Heart left ventricle (tissue), 16 donors: ENCODE data around the gene PPEF2. TPM values are rescaled to one million over a fixed set of nuclear protein-coding genes. Genes with fewer than 3 reads are reported as not detected.

ENCODE experiments used
- ATAC-seq, 4 donors: fragments of 200-7000 bp; cut with Tn5 transposase; one replicate each; pipeline ENCODE4 v1.9.1; 2020 to 2022; ENCODE audit warnings: moderate library complexity in 4 of 4, mild to moderate bottlenecking in 3 of 4, moderate number of reproducible peaks in 1 of 4
- DNase-seq, 5 donors: peaks; one replicate each; pipeline ENCODE4 v3.0.0-alpha.2; 2020
- H3K27ac ChIP-seq, 12 donors: fragments of 200-600 bp; sonication (generic) in 4 of 12; one replicate each; pipeline versions ENCODE4 v1.5.0 to v1.8.0; 2016 to 2022; ENCODE audit warnings: mild to moderate bottlenecking in 2 of 12
- H3K27me3 ChIP-seq, 9 donors: fragments of 200-600 bp; sonication (generic) in 2 of 9; one replicate each; pipeline versions ENCODE4 v1.5.1 to v1.8.0; 2016 to 2022; ENCODE audit warnings: mild to moderate bottlenecking in 3 of 9
- H3K36me3 ChIP-seq, 9 donors: fragments of 200-600 bp; sonication (generic) in 2 of 9; one replicate each; pipeline versions ENCODE4 v1.5.0 to v1.8.0; 2018 to 2022; ENCODE audit warnings: mild to moderate bottlenecking in 2 of 9
- H3K4me1 ChIP-seq, 12 donors: fragments of 200-600 bp; sonication (generic) in 4 of 12; one replicate each; pipeline versions ENCODE4 v1.5.0 to v1.8.0; 2016 to 2022; ENCODE audit warnings: mild to moderate bottlenecking in 3 of 12
- H3K4me3 ChIP-seq, 12 donors: fragments of 200-600 bp; sonication (generic) in 4 of 12; one replicate each; pipeline versions ENCODE4 v1.5.0 to v1.8.0; 2017 to 2022; ENCODE audit warnings: mild to moderate bottlenecking in 9 of 12, moderate library complexity in 4 of 12
- H3K9me3 ChIP-seq, 12 donors: fragments of 200-600 bp; sonication (generic) in 4 of 12; one replicate each; pipeline versions ENCODE4 v1.5.0 to v1.8.0; 2016 to 2022; ENCODE audit warnings: mild to moderate bottlenecking in 1 of 12
- CTCF ChIP-seq, 12 donors: fragments of 200-600 bp; sonication (generic) in 4 of 12; IDR thresholded peaks; one replicate each; pipeline versions ENCODE4 v1.5.0 to v1.8.0; 2018 to 2022; ENCODE audit warnings: antibody characterized with exemption in 12 of 12, mild to moderate bottlenecking in 5 of 12
- POLR2A ChIP-seq, 2 donors: fragments of 450-650 bp; IDR thresholded peaks; one replicate each; pipeline ENCODE4 v1.6.1; 2017; ENCODE audit warnings: antibody characterized with exemption in 2 of 2, mild to moderate bottlenecking in 2 of 2, moderate library complexity in 2 of 2
- WGBS, 4 donors: extraction: QIAGEN DNeasy Blood & Tissue Kit in 2 of 4; methylation state at CpG; one replicate each; pipeline versions ENCODE4 v1.1.5 to v1.1.7; 2013 to 2018; 5-methylcytosine and 5-hydroxymethylcytosine counted together
- intact Hi-C, 10 donors: fragments of 100-400 bp; cut with DNase I; formaldehyde crosslinking; loops; one replicate each; pipeline versions ENCODE4 v1.11.1 to v1.14.2; 2022
- polyA plus RNA-seq, 2 donors: library from polyadenylated mRNA; stranded (reverse); fragments of 200-250 nt; gene quantifications; one replicate each; pipeline ENCODE4 v1.2.3, GENCODE V29; 2013
- total RNA-seq, 9 donors: library from RNA; depleted of rRNA in 2 of 9; stranded (reverse); fragments of >200 nt in 2 of 9; fragmentation: NEBNext Ultra II Directional in 3 of 9; extraction: Animal tissue kit (Norgen Biotek cat#: 25700) in 3 of 9; gene quantifications; one replicate each; pipeline versions ENCODE4 v1.1.0 to v1.2.4, GENCODE V29; 2016 to 2023
- donor health status: ischemic (EF 13 %, LVEDD 7.1; RV severe dilation, severe dysfunction).
- donor health status: healthy with polysubstance abuse.
- donor health status: DM: no; HTN: yes; CAD: no.
- donor health status: DM: no; HTN: no; CAD: no.
- donor health status: ischemic (EF 25% LVEDD 6.9; RV normal size, moderate dysfunction).
- donor health status: ischemic (EF 25% LVEDD 5.7; RV mildly dilated, moderate dysfunction).
- donor health status: healthy.
- donor health status: DM: yes; HTN: yes; CAD: no.
- donor health status: ischemic (EF 35%, LVEDD 5.7; RV mildly dilated, moderate dysfunction).
- donor health status: nonischemic (EF 11% LVEDD 7.7; RV severe dilation, severe dysfunction).
- donor health status: DM: yes; HTN: yes; CAD: no.
- donor health status: PGD.
- donor health status: ischemic (EF 29% LVEDD 5.4; RV normal size, mild dysfunction).
- donor health status: nonischemic (EF 23%, LVEDD 6.1; RV moderate dilation, normal function).

Gene PPEF2
- total and polyA plus RNA-seq, 11 donors: not detected

GRCh38 chr4:75886104-75886503 lies 16.1 kb downstream of the PPEF2 start:
- Histone ChIP-seq H3K4me1 (no peaks in the 10 kb centered on the region), H3K9me3 (no peaks in the 10 kb centered on the region), H3K36me3 (no peaks in the 10 kb centered on the region), H3K27ac (no peak overlapping the region), H3K27me3 (peaks cover 0 to 15% (median 3%) of the 10 kb centered on the region in 9 donors), H3K4me3 (no peak overlapping the region)
- DNase-seq (no peak), ATAC-seq (no peak)
- WGBS, 4 donors: 53 to 84% (median 67%) methylated on average over 24 of the region's 24 CpGs
- intact Hi-C loops: no loop called here
- TF ChIP-seq POLR2A (IDR thresholded peaks at IDR 0.05) (no peak), CTCF (IDR thresholded peaks at IDR 0.05) (no peak)

GRCh38 chr4:75881476-75881875 lies 20.8 kb downstream of the PPEF2 start:
- Histone ChIP-seq H3K4me3 (no peak overlapping the region), H3K4me1 (no peaks in the 10 kb centered on the region), H3K27ac (no peak overlapping the region), H3K27me3 (peaks cover 0 to 20% (median 5%) of the 10 kb centered on the region in 9 donors), H3K36me3 (no peaks in the 10 kb centered on the region), H3K9me3 (no peaks in the 10 kb centered on the region)
- ATAC-seq (no peak), DNase-seq (no peak)
- WGBS, 4 donors: 89 to 91% (median 90%) methylated on average over 3 of the region's 3 CpGs
- intact Hi-C loops: no loop called here
- TF ChIP-seq CTCF (IDR thresholded peaks at IDR 0.05) (no peak), POLR2A (IDR thresholded peaks at IDR 0.05) (no peak)

- intact Hi-C loops: no loop called here
- no peaks in the 10 kb centered on the region for H3K9me3 ChIP-seq
- DNase-seq (no peak), ATAC-seq (no peak)
- peaks cover 0 to 17% (median 4%) of the 10 kb centered on the region in 9 donors for H3K27me3 ChIP-seq
- no peaks in the 10 kb centered on the region for H3K4me1 ChIP-seq
- no peak overlapping the region for H3K4me3 ChIP-seq
- 52 to 71% (median 57%) methylated on average over 1 of the region's 1 CpG for WGBS, 4 donors
- no peak overlapping the region for H3K27ac ChIP-seq
- TF ChIP-seq CTCF (IDR thresholded peaks at IDR 0.05) (no peak), POLR2A (IDR thresholded peaks at IDR 0.05) (no peak)
- no peaks in the 10 kb centered on the region for H3K36me3 ChIP-seq
Measured at GRCh38 chr4:75880278-75880677, 22.0 kb downstream of the PPEF2 start.

GRCh38 chr4:75878246-75878756 lies 24.0 kb downstream of the PPEF2 start:
- Histone ChIP-seq H3K4me1 (no peaks in the 10 kb centered on the region), H3K9me3 (no peaks in the 10 kb centered on the region), H3K27me3 (peaks cover 0 to 20% (median 6%) of the 10 kb centered on the region in 9 donors), H3K4me3 (no peak overlapping the region), H3K27ac (no peak overlapping the region), H3K36me3 (no peaks in the 10 kb centered on the region)
- ATAC-seq: no peak
- WGBS, 4 donors: 53 to 61% (median 60%) methylated on average over 6 of the region's 6 CpGs
- intact Hi-C loops: no loop called here
- no peak for TF ChIP-seq POLR2A (IDR thresholded peaks at IDR 0.05)
- DNase-seq: no peak

GRCh38 chr4:75876218-75876617 lies 26.0 kb downstream of the PPEF2 start:
- intact Hi-C loops: no loop called here
- 73 to 85% (median 79%) methylated on average over 18 of the region's 18 CpGs for WGBS, 4 donors
- TF ChIP-seq POLR2A (IDR thresholded peaks at IDR 0.05) (no peak), CTCF (IDR thresholded peaks at IDR 0.05) (no peak)
- no peaks in the 10 kb centered on the region for H3K9me3 ChIP-seq
- no peaks in the 10 kb centered on the region for H3K4me1 ChIP-seq
- no peak overlapping the region for H3K27ac ChIP-seq
- no peak for ATAC-seq
- no peak overlapping the region for H3K4me3 ChIP-seq
- peaks cover 0 to 15% (median 6%) of the 10 kb centered on the region in 9 donors for H3K27me3 ChIP-seq
- DNase-seq: no peak
- no peaks in the 10 kb centered on the region for H3K36me3 ChIP-seq
